ENCODE measurements around the gene SH3PXD2A.

The SH3PXD2A gene

GRCh38 chr10:103698266-103698665 is 157.1 kb downstream of the SH3PXD2A start:
- no peak for DNase-seq

DNA sequence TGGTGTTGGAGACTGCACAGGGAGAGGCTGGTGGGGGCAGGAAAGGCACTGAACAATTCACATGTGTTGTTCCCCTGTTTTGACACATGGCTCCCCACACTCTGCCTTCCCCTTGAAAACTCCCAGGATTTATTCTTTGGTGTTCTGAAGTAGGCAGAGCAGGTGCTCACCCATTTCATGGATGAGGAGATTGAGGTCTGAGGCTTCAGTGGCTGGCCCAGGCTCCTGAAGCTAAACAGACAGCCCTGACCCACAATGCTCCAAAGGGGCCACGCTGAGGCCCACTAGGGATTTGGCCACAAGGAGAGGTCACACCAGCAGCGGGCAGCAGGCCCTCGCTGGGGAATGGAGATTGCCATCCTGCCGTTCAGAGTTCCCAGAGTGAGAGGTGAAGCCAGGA is 157.6 kb downstream of the SH3PXD2A start:
- DNase-seq: no peak

- peak; percentile 74 for DNase-seq
These were observed 158.8 kb downstream of the SH3PXD2A start for GRCh38 chr10:103696411-103697145.

- no peak for DNase-seq
These were observed 159.3 kb downstream of the SH3PXD2A start for GRCh38 chr10:103696094-103696410.

- DNase-seq: peak; percentile 51
These were observed 159.8 kb downstream of the SH3PXD2A start for GRCh38 chr10:103695584-103696005.

DNA sequence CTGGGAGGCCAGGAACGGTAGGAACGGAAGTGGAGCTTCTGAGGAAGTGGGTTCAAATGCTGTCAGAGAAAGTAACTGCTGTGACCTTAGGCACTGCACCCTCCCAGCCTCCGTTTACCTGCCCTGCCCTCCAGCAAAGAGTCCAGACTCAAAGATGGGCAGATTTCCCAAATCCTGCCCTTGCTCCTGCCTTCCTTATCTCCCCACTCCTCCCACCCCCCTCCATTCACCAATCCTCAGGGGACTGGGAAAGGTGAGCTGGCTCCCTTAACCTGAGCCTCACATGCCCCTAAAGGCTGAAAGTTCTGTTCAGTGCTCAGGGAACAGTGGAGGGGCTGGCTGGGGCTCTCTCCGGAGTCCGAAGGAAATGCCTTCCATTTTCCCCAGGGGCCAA is 161.6 kb downstream of the SH3PXD2A start:
- DNase-seq: no peak

DNA sequence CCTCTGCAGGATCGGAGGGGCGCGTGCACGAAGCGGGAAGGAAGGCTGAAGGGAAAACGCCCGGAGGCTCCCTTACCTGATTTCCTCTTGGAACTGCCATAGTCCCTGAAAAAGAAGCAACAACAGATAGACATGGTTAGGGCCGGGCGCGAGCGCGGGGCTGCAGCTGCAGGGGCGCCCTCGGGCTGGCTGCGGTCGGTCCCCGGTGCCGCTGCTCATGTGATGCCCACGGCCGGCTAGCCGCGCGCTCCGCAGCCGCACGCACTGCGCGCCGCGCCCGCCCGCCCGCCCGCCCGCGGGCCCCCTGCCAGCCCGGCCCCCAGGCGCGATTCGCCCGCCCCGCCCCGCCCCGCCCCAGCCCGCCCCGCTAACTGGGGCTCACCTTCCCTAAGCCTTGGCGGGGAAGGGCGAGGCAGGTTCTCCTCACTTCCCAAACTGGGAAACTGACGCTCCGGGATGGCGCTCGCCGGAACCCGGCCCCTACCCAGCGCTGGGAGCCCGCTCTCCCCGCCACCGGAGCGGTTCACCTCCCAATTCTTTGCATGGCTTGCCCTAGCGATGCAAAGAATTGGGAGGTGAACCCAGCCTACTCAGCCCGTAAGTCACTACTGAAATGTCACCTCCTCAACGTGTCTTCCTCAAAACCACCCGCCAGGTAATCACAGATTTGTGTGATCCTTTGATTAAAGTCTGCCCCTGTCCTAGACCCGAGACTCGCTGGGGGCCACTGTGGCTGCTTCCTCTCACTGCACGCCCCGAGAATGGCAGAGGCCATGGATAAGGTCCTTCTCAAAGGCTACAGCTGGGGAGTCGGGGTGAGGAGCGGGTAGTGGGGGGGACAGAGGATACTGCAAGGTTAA is 162.2 kb downstream of the SH3PXD2A start:
- peak; percentile 32 for DNase-seq

DNA sequence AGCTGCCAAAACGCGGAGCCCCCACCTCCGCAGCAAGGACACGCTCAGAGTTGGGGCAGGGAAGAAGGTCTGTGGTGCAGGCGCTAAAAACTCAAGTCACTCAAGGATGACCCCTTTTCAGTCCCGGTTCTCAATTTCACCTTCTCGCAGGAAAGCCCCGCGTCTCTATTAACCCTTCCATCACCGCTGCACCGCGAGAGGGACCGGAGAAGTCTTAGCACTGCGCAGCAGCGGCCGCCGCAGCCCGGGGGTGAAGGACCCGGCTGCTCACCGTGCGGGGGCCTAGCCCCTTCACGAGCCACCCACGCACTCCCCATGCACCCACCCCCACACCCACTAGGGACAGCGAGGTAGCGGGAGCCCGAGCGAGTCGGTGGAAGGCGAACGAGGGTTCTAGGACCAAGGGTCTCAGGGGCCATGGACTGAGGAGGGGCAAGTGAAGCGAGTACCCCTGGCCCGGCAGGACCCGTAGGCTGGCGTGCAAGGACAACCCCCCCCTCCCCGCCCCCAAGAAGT is 162.9 kb downstream of the SH3PXD2A start:
- DNase-seq: peak; percentile 35

- peak; percentile 35 for DNase-seq
These were observed 163.5 kb downstream of the SH3PXD2A start for GRCh38 chr10:103691723-103692435.

- no peak for DNase-seq
These were observed 164.1 kb downstream of the SH3PXD2A start for GRCh38 chr10:103691267-103691666.

- DNase-seq: peak; percentile 53
These were observed 165.1 kb downstream of the SH3PXD2A start for GRCh38 chr10:103690281-103690680.

DNA sequence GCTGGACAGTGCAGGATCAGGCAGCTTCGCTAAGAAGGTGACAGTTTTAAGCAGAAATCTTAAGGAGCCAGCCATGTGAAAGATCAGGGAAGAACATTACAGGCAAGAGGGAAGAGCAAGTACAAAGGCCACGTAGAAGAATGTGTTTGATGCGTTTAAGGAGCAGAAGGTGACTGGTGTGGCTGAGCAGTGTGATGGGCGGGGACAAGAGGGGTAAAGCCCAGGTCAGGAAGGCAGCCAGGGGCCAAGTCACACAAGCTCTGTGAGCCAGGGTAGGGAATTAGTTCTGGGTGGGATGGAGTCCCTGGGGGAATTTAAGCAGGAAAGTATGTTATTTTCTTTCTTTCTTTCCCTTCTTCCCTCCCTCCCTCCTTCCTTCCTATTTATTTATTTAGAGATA is 166.9 kb downstream of the SH3PXD2A start:
- DNase-seq: peak; percentile 51

DNA sequence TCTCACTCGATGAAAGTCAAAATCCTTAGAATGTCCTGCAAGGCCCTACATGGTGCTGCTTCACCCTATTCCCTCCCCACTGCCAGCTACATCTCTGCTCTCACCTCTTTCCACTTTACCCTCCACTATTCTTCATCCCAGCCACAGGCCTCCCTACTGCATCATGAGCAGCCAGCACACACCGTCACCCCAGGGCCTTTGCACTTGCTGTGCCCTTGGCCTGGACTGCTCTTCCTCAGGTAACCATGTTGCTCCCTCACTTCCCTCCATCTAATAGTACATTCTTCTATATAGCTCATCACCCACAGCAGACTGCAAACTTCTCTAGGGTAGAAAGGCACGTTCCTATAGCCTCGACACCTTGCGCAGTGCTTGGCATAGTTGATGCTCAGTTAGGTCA is 167.7 kb downstream of the SH3PXD2A start:
- DNase-seq: no peak

DNA sequence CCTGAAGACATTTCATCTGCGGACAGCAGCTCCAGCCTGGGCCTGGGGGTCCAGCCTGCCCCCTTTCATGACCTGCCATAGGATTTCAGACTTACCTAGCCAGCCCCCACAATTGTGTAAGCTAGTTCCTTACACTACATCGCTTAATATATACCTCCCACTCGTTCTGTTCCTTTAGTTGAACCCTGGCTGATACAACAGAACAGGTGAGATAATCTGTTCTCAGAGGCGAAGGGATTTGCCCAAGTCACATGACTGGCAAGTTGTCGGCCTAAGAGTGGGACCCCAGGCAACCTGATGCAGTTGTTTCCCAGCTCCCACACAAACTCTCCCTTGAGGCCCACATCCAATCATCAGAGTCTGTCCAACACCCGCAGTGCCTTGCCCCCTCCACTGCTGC is 168.2 kb downstream of the SH3PXD2A start:
- DNase-seq: no peak

GRCh38 chr10:103685880-103686669 is 169.3 kb downstream of the SH3PXD2A start:
- peak; percentile 71 for DNase-seq

DNA sequence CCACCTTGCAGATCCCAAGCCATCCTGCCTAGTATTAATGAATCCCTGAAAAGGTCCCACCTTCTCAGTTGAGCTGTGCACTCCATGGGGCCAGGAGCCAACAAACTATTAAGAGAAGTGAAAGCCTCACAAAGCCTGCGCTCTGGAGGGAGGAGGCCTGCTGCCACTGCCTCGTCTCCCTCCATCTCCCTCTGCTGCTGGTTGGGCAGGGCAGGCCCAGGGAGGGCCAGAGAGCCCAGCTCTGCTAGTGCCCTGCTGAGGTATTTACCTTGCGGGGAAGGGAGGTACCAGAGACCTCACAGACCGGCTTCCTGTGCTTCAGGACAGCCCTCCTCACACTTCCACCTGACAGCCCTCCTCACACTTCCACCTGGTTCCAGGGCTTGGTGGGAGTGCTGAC is 171.5 kb downstream of the SH3PXD2A start:
- no peak for DNase-seq

DNA sequence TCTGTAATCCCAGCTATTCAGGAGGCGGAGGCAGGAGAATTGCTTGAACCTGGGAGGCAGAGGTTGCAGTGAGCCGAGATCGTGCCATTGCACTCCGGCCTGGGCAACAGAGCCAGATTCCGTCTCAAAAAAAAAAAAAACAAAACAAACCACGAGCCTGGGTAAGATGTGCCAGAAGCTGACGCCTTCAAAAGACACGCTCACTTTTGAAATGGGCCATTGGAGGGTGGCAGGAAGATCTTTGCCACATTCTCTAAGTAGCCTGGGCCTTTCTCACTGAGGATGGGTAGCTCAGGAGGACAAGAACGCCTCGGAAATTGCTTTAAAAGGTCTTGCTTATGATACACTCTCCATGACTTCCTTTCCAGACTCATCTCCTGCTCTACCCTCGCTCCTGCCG is 172.7 kb downstream of the SH3PXD2A start:
- no peak for DNase-seq

DNA sequence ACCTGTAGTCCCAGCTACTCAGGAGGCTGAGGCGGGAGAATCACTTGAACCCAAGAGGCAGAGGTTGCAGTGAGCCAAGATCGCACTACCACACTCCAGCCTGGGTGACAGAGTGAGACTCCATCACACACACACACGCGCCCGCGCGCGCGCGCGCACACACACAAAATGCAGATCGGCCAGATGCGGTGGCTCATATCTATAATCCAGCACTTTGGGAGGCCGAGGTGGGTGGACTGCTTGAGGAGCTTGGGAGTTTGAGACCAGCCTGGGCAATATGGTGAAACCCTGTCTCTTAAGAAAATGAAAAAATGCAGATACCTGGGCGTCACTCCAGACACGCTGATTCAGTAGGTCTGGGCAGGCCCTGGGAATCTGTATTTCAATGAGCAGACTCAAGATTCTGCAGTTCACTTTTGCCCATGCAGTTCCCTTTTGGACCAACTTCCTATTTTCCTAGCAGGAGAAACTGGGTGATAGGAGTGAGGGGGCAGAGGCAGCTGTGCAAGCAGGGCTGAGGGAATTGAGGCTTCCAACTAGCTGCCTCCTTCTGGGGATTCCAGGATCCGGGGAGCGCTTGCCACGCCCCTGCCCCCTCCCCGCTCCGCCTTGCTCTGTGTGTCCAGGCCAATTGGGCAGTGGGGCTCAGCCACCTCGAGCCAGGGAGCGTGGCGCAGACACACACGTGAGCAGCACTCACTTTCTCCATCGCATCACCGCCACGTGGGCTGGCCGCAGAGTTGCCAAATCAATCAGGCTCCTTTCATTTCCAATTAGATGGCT is 173.6 kb downstream of the SH3PXD2A start:
- DNase-seq: no peak

DNA sequence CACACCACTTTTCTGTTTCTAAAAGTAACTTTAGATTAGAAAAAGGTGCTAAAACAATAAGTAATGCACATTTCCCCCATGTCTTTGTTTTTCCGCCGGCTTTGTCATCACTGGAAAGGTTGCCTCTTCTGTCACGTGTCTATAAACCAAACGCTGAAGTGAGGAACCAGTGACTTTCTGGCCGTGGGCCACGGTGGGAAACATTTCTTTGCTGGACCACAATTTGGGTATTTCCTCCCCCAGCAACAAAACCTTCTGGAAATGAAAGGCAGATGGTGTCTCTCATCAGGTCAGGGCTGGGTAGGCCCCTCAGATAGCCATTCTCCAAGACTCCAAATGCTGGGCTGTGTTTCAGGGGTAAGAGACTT is 174.5 kb downstream of the SH3PXD2A start:
- no peak for DNase-seq

- DNase-seq: no peak
These were observed 176.1 kb downstream of the SH3PXD2A start for GRCh38 chr10:103679096-103679790.

- DNase-seq: peak; percentile 62
These were observed 177.2 kb downstream of the SH3PXD2A start for GRCh38 chr10:103678178-103678526.

Data from NCI-H82 (cell line).